CD4-positive, alpha-beta T cell (primary cell): ENCODE results near the gene LDB2. TPM values are rescaled to one million over a fixed set of nuclear protein-coding genes. Genes with fewer than 3 reads are reported as not detected.

Experiments used
- ATAC-seq: fragments of 200-7000 bp; cut with Tn5 transposase; one replicate; pipeline ENCODE4 v1.10.0; 2022; ENCODE audit warnings: mild to moderate bottlenecking; ENCODE audit not compliant: poor library complexity
- CTCF ChIA-PET: fragments of 350-600 bp; sonication (Branson Sonifier 250); formaldehyde crosslinking; loops from one replicate; lab custom pipeline; 2021; ENCODE audit warnings: antibody characterized with exemption, inconsistent platforms; lab: Charles Lee
- POLR2A ChIA-PET: fragments of 350-600 bp; sonication (Branson Sonifier 250); formaldehyde crosslinking; loops from one replicate; lab custom pipeline; 2021; ENCODE audit warnings: antibody characterized with exemption, inconsistent platforms; lab: Charles Lee
- DNase-seq, 14 experiments: peaks; one replicate each; pipeline ENCODE4 v3.0.0-alpha.2; 2013 to 2020; ENCODE audit warnings: mixed read lengths in 2 of 14
- H3K27ac ChIP-seq, 2 donors: one replicate each; pipeline versions ENCODE4 v1.5.1 to v1.7.0; 2013; ENCODE audit warnings: low read length in 2 of 2, low read depth in 1 of 2, mild to moderate bottlenecking in 1 of 2
- H3K27me3 ChIP-seq, 2 experiments: 1 replicate in 1 of 2; 2 replicates in 1 of 2; pipeline versions ENCODE4 v1.6.1 to v1.7.0; 2013; ENCODE audit warnings: low read length in 2 of 2, control low read depth in 1 of 2, mild to moderate bottlenecking in 1 of 2, moderate library complexity in 1 of 2; ENCODE audit not compliant: insufficient read depth in 2 of 2, control insufficient read depth in 1 of 2
- H3K36me3 ChIP-seq: one replicate; pipeline ENCODE4 v1.6.1; 2013; ENCODE audit warnings: low read length, control low read depth; ENCODE audit not compliant: insufficient read depth
- H3K4me1 ChIP-seq: one replicate; pipeline ENCODE4 v1.6.1; 2013; ENCODE audit warnings: low read length, control low read depth; ENCODE audit not compliant: insufficient read depth
- H3K4me3 ChIP-seq: one replicate; pipeline ENCODE4 v1.5.1; 2013; ENCODE audit warnings: mild to moderate bottlenecking, low read length, moderate library complexity
- H3K9me3 ChIP-seq, 2 experiments: 1 replicate in 1 of 2; 2 replicates in 1 of 2; pipeline versions ENCODE4 v1.6.1 to v1.7.0; 2013; ENCODE audit warnings: low read length in 2 of 2, mild to moderate bottlenecking in 2 of 2, control low read depth in 1 of 2, moderate library complexity in 1 of 2; ENCODE audit not compliant: control insufficient read depth in 1 of 2, insufficient read depth in 1 of 2
- H3K27ac Mint-ChIP-seq: one replicate; pipeline ENCODE4 v1.8.0; 2020; ENCODE audit warnings: mixed read lengths
- H3K27me3 Mint-ChIP-seq: one replicate; pipeline ENCODE4 v1.8.0; 2021; ENCODE audit warnings: mixed read lengths
- H3K36me3 Mint-ChIP-seq: one replicate; pipeline ENCODE4 v1.8.0; 2021; ENCODE audit warnings: low read depth, mixed read lengths
- H3K4me1 Mint-ChIP-seq: one replicate; pipeline ENCODE4 v1.8.0; 2021; ENCODE audit warnings: low read depth, mixed read lengths
- H3K4me3 Mint-ChIP-seq: one replicate; pipeline ENCODE4 v1.8.0; 2020; ENCODE audit warnings: mild to moderate bottlenecking, mixed read lengths
- H3K9me3 Mint-ChIP-seq: one replicate; pipeline ENCODE4 v1.8.0; 2020; ENCODE audit warnings: mixed read lengths
- intact Hi-C, 2 experiments: fragments of 100-400 bp; cut with DNase I in 1 of 2; cut with micrococcal nuclease in 1 of 2; formaldehyde crosslinking; loops; one replicate each; pipeline versions ENCODE4 v1.15.1 to v1.9.0; 2023 to 2025; cut with DNase I, micrococcal nuclease
- total RNA-seq, 174 experiments: library from RNA in 2 of 174; stranded (reverse) in 2 of 174; gene quantifications; one replicate each; pipeline ENCODE4 v1.2.3 and lab custom pipeline; 2021 to 2026
- TF ChIP-seq, protein P1 (sequence below): fragments of 200-600 bp; IDR thresholded peaks from one replicate; pipeline ENCODE4 v1.8.0; 2022; ENCODE audit warnings: antibody characterized with exemption, mild to moderate bottlenecking

LDB2 gene
- total RNA-seq, 2 experiments from 2014 or later: not detected

DNA sequence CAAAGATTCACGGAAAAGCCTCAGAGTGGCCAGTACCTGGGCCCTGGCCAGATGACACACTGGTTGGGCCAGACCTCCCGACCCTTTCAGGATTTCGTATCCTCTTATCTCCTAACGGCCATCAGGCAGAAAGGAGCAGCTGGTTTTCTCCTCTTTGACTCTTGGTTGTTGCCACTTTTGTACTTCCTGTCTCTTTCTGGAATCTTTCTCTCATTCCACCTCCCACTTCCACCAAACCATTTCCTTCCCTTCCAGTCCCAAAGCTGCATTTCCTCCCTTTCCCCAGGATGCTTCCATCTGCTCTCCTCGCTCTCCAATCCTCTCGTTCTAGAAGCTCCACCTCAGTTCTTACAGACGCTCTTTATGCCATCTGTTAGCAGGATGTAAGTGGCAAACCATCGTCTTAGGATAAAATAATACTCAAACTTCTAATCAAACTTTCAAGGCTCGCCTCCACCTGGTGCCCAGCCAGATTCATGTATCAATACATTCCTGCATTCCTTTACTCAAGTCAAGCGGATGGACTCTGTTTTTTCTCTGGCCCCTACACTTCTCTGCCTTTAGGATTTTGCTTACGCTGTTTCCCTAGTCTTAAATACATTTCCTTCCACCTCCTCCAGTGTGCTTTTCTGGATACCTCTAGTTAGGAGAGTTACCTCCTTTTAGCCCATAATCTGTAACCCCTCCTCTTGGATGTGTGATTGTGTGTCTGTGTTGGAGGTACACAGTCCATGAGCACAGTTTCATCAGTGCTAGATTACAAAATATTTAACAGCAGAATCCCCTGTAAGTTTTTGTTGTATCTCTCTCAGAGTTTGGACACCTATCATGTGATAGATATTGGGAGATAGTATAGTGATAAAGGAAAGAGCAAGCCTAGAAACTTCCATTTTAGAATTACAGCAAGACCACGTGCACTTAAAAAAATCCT lies 70.4 kb downstream of the LDB2 start:
- TF ChIP-seq, protein P1, sequence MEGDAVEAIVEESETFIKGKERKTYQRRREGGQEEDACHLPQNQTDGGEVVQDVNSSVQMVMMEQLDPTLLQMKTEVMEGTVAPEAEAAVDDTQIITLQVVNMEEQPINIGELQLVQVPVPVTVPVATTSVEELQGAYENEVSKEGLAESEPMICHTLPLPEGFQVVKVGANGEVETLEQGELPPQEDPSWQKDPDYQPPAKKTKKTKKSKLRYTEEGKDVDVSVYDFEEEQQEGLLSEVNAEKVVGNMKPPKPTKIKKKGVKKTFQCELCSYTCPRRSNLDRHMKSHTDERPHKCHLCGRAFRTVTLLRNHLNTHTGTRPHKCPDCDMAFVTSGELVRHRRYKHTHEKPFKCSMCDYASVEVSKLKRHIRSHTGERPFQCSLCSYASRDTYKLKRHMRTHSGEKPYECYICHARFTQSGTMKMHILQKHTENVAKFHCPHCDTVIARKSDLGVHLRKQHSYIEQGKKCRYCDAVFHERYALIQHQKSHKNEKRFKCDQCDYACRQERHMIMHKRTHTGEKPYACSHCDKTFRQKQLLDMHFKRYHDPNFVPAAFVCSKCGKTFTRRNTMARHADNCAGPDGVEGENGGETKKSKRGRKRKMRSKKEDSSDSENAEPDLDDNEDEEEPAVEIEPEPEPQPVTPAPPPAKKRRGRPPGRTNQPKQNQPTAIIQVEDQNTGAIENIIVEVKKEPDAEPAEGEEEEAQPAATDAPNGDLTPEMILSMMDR: no peak
- no peaks in the 10 kb centered on the region for H3K36me3 ChIP-seq
- DNase-seq (no peak), ATAC-seq (no peak)
- no peak overlapping the region for H3K27ac ChIP-seq
- H3K4me1 Mint-ChIP-seq: no peaks in the 10 kb centered on the region
- peaks cover 4% of the 10 kb centered on the region for H3K27me3 Mint-ChIP-seq
- no peak overlapping the region for H3K27ac Mint-ChIP-seq
- H3K9me3 ChIP-seq: no peaks in the 10 kb centered on the region
- no peaks in the 10 kb centered on the region for H3K27me3 ChIP-seq
- ChIA-PET CTCF (no interaction called here), POLR2A (no interaction called here)
- no peak overlapping the region for H3K4me3 ChIP-seq
- intact Hi-C loops: no loop called here
- H3K4me1 ChIP-seq: no peaks in the 10 kb centered on the region
- H3K9me3 Mint-ChIP-seq: no peaks in the 10 kb centered on the region
- no peaks in the 10 kb centered on the region for H3K36me3 Mint-ChIP-seq
- H3K4me3 Mint-ChIP-seq: no peak overlapping the region

DNA sequence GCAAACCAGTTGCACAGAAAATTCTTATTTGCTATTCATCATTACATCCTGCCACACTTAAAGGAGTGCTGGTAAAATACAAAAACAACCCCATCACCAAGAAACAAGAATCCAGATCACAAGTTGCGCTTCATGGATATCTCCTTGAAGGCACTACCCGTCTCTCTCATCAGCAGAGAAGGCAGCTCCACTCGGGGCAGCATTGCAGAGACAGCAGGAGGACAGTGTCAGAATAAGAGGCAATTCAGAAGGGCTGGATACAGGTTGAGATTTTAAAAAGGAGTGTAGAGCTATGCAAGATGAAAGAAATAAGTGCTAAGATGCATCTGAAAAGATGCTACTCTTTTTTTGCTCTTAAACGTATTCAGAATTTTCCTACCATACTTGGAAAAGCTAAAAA lies 71.4 kb downstream of the LDB2 start:
- no peak overlapping the region for H3K27ac Mint-ChIP-seq
- no peaks in the 10 kb centered on the region for H3K36me3 ChIP-seq
- H3K4me1 Mint-ChIP-seq: no peaks in the 10 kb centered on the region
- no peaks in the 10 kb centered on the region for H3K27me3 ChIP-seq
- DNase-seq (no peak), ATAC-seq (no peak)
- no peak overlapping the region for H3K4me3 ChIP-seq
- no peaks in the 10 kb centered on the region for H3K4me1 ChIP-seq
- no peaks in the 10 kb centered on the region for H3K36me3 Mint-ChIP-seq
- ChIA-PET POLR2A (no interaction called here), CTCF (no interaction called here)
- H3K27ac ChIP-seq: no peak overlapping the region
- intact Hi-C loops: no loop called here
- TF ChIP-seq, protein P1: no peak
- no peaks in the 10 kb centered on the region for H3K9me3 Mint-ChIP-seq
- H3K4me3 Mint-ChIP-seq: no peak overlapping the region
- no peaks in the 10 kb centered on the region for H3K9me3 ChIP-seq
- H3K27me3 Mint-ChIP-seq: peaks cover 4% of the 10 kb centered on the region

DNA sequence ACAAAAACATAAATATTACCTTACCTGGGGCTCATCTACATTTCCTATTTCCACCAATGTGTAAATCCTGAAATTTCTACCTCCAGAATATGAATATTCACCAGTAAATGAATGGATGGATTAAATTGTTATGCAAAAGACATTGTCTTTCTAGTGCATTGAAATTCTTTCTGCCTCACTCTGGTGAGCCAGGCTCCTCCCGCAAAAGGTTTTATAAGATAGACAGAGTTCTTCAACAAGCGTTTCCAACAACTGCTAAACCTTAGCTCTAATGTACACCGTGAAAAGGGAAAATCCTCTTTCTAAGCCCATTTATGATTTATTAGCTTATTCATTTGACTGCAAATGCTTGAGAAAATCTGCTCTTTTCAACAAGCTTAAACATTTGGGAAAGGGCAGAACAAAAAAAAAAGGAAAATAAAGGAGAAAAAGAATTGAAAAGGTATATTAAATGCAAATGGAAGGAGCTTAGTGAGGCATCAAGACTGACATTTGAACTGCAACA lies 72.0 kb downstream of the LDB2 start:
- Mint-ChIP-seq H3K4me3 (no peak overlapping the region), H3K27ac (no peak overlapping the region), H3K27me3 (peaks cover 4% of the 10 kb centered on the region), H3K36me3 (no peaks in the 10 kb centered on the region), H3K4me1 (no peaks in the 10 kb centered on the region), H3K9me3 (no peaks in the 10 kb centered on the region)
- CTCF ChIA-PET: no interaction called here
- no peaks in the 10 kb centered on the region for H3K36me3 ChIP-seq
- no peaks in the 10 kb centered on the region for H3K4me1 ChIP-seq
- ATAC-seq (no peak), DNase-seq (no peak)
- POLR2A ChIA-PET: no interaction called here
- H3K4me3 ChIP-seq: no peak overlapping the region
- H3K27me3 ChIP-seq: no peaks in the 10 kb centered on the region
- no peaks in the 10 kb centered on the region for H3K9me3 ChIP-seq
- no peak overlapping the region for H3K27ac ChIP-seq
- intact Hi-C loops: no loop called here
- TF ChIP-seq, protein P1: no peak
